Left lung (tissue), 14 donors: ENCODE data around the gene RFX8. TPM values are rescaled to one million over a fixed set of nuclear protein-coding genes. Genes with fewer than 3 reads are reported as not detected.

Source experiments
- ATAC-seq: fragments of 200-7000 bp; cut with Tn5 transposase; one replicate; pipeline ENCODE4 v1.9.1; 2020; ENCODE audit warnings: moderate library complexity
- DNase-seq, 4 donors: peaks; one replicate each; pipeline ENCODE4 v3.0.0-alpha.2; 2013 to 2020
- H3K27ac ChIP-seq, 2 donors: fragments of 200-600 bp; sonication (generic) in 1 of 2; one replicate each; pipeline versions ENCODE4 v1.5.0 to v1.8.0; 2020 to 2021
- H3K27me3 ChIP-seq, 2 donors: fragments of 200-600 bp; sonication (generic) in 1 of 2; one replicate each; pipeline versions ENCODE4 v1.5.0 to v1.8.0; 2020 to 2021
- H3K36me3 ChIP-seq, 2 donors: fragments of 200-600 bp; sonication (generic) in 1 of 2; one replicate each; pipeline versions ENCODE4 v1.5.0 to v1.8.0; 2020 to 2021
- H3K4me1 ChIP-seq, 2 donors: fragments of 200-600 bp; one replicate each; pipeline ENCODE4 v1.8.0; 2021
- H3K4me3 ChIP-seq, 2 donors: fragments of 200-600 bp; sonication (generic) in 1 of 2; one replicate each; pipeline versions ENCODE4 v1.5.0 to v1.8.0; 2020 to 2021; ENCODE audit warnings: mild to moderate bottlenecking in 1 of 2
- H3K9me3 ChIP-seq, 2 donors: fragments of 200-600 bp; sonication (generic) in 1 of 2; one replicate each; pipeline versions ENCODE4 v1.5.0 to v1.8.0; 2020 to 2021
- intact Hi-C, 2 donors: fragments of 100-400 bp; cut with DNase I; formaldehyde crosslinking; loops; one replicate each; pipeline versions ENCODE4 v1.11.2 to v1.14.2; 2022
- long read RNA-seq, 12 donors: library from polyadenylated mRNA in 2 of 12; unstranded in 2 of 12; transcript quantifications; one replicate each; pipeline ENCODE4 v2.0.0 and lab custom pipeline, GENCODE V29; 2019 to 2026
- polyA plus RNA-seq, 6 donors: library from polyadenylated mRNA; unstranded; fragments of 120-200 nt; gene quantifications; one replicate each; pipeline ENCODE4 v1.2.1, GENCODE V29; 2013; ENCODE audit not compliant: insufficient read length in 6 of 6
- total RNA-seq, 2 donors: library from RNA; stranded (reverse); fragmentation: NEBNext Ultra II Directional; extraction: Animal tissue kit (Norgen Biotek cat#: 25700); gene quantifications; one replicate each; pipeline ENCODE4 v1.2.1, GENCODE V29; 2021
- TF ChIP-seq, protein P1 (sequence below), 2 donors: fragments of 200-600 bp; sonication (generic) in 1 of 2; IDR thresholded peaks; one replicate each; pipeline versions ENCODE4 v1.5.0 to v1.8.0; 2021; ENCODE audit warnings: antibody characterized with exemption in 2 of 2
- donor health status: DM: no; HTN: yes; CAD: no.
- donor health status: DM: no; HTN: no; CAD: no.

RFX8 gene
- total RNA-seq (under 1 TPM in 1 of 2 donors, not detected in 1; 0.41 TPM), polyA plus RNA-seq (1 to 10 TPM in 5 of 6 donors, under 1 TPM in 1; 0.88 to 1.6 (median 1.3) TPM)
- long read RNA-seq, donor 1: 0 reads
- long read RNA-seq, donor 2: 0 reads
- long read RNA-seq, donor 3: 0 reads
- long read RNA-seq, donor 4: 0 reads
- long read RNA-seq, donor 5: 0 reads
- long read RNA-seq, donor 6: 0 reads
- long read RNA-seq, donor 7: 0 reads
- long read RNA-seq, donor 8: 0 reads
- long read RNA-seq, donor 9: 0 reads
- long read RNA-seq, donor 10: 0 reads
- long read RNA-seq, donor 11: 0 reads
- long read RNA-seq, donor 12: 0 reads

DNA sequence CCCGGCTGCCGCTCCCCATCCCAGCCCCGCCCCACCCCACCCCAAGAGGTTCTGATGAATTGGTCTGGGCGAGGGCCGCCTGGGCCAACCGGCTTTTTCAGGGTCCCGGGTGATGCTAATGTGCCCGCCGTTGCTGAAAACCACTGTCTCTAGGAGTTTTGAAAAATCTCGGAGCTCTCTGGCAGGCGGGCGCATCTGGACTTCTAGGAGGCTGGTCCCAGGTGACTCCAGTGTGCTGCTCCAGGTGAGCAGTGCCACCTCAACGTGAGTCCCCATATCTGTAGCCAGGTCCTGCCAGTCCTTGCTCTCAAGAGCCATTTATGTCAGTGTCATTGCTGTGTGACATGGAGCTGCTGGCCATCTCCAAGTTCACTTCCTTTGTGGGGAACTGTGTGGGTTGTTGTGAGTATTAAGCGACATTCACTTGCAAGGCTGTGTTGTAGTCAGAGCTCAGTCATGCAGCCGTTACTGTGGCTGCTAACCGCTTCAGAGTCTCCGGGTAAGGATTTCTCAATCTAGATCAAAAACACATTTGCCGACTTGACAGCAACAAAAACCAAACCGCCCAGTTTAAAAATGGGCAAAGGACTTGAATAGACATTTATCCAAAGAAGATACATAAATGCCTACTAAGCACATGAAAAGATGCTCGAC is at the start of gene RFX8:
TSS of gene RFX8 (minus strand) at position 382 of the 654 bp plus-strand sequence. CDS start 8,264 bp downstream, outside the sequence.
- H3K4me1 ChIP-seq: peaks cover 0 to 30% of the 10 kb centered on the region in 2 donors
- no peaks in the 10 kb centered on the region for H3K9me3 ChIP-seq
- peak within 1 kb of the TSS; percentile 42 to 50 for H3K4me3 ChIP-seq
- peak within 1 kb of the TSS; percentile 38 to 73 for H3K27ac ChIP-seq
- DNase-seq: peak in 2 of 4 donors; percentile 30 to 44
- peaks cover 0 to 61% of the 10 kb centered on the region in 2 donors for H3K27me3 ChIP-seq
- TF ChIP-seq, protein P1, sequence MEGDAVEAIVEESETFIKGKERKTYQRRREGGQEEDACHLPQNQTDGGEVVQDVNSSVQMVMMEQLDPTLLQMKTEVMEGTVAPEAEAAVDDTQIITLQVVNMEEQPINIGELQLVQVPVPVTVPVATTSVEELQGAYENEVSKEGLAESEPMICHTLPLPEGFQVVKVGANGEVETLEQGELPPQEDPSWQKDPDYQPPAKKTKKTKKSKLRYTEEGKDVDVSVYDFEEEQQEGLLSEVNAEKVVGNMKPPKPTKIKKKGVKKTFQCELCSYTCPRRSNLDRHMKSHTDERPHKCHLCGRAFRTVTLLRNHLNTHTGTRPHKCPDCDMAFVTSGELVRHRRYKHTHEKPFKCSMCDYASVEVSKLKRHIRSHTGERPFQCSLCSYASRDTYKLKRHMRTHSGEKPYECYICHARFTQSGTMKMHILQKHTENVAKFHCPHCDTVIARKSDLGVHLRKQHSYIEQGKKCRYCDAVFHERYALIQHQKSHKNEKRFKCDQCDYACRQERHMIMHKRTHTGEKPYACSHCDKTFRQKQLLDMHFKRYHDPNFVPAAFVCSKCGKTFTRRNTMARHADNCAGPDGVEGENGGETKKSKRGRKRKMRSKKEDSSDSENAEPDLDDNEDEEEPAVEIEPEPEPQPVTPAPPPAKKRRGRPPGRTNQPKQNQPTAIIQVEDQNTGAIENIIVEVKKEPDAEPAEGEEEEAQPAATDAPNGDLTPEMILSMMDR (IDR thresholded peaks at IDR 0.05): no peak
- H3K36me3 ChIP-seq: no peaks in the 10 kb centered on the region
- ATAC-seq: peak; percentile 79
- intact Hi-C loops: no loop called here

DNA sequence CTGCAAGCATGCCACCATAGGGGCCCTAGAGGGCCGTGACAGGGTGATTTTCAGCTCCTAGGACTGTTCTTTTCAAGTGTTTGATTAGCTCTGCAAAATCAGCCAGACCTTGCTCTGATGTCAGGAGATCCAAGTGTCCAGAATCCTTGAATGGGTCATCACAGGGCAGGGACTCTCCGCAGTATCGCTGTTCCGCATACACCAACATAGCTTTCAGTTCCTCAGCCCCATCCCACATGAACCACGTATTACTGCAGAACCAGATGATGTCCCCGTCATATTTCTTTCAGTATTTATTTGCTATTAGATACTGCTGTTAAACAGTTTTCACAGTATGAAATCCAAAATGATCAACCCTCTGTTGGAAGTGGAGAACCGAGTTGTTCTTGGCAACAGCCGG is 46.6 kb upstream of the RFX8 start:
- peaks cover 6 to 25% of the 10 kb centered on the region in 2 donors for H3K4me1 ChIP-seq
- no peak overlapping the region for H3K4me3 ChIP-seq
- DNase-seq (no peak), ATAC-seq (no peak)
- no peak overlapping the region for H3K27ac ChIP-seq
- TF ChIP-seq, protein P1 (IDR thresholded peaks at IDR 0.05): no peak
- intact Hi-C loops: loop anchor here in 1 of 2 donors (10.0 kb wide), 2 partner anchors 173 to 303 kb away; partner anchors contain the start of gene MAP4K4
- H3K36me3 ChIP-seq: no peaks in the 10 kb centered on the region
- peaks cover 0 to 2% of the 10 kb centered on the region in 2 donors for H3K9me3 ChIP-seq
- H3K27me3 ChIP-seq: no peaks in the 10 kb centered on the region

DNA sequence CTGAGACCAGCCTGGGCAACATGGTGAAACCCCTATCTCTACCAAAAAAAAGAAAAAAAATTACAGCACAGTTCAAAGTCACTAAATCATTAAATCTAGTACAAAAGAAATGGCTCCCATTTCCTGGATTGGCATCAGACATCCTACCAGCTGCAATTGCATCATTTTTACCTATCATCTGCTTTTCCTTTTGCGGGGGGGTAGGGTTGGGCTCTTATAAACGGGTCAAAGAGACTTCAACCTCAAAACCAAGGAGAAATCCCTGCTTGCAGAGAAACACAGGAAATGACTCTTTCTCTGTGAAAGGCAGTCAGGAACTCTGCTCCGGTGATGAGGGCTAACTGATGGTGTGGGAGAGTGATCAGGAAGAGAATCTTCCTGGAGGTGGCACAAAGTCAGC is 45.3 kb upstream of the RFX8 start:
- Histone ChIP-seq H3K27me3 (no peaks in the 10 kb centered on the region), H3K27ac (no peak overlapping the region), H3K4me1 (peaks cover 13 to 24% of the 10 kb centered on the region in 2 donors), H3K4me3 (no peak overlapping the region), H3K36me3 (no peaks in the 10 kb centered on the region), H3K9me3 (peaks cover 0 to 2% of the 10 kb centered on the region in 2 donors)
- ATAC-seq: no peak
- no peak for DNase-seq
- intact Hi-C loops: loop anchor here in 1 of 2 donors (10.0 kb wide), 2 partner anchors 175 to 305 kb away; partner anchors contain the start of gene MAP4K4
- TF ChIP-seq, protein P1 (IDR thresholded peaks at IDR 0.05): no peak

DNA sequence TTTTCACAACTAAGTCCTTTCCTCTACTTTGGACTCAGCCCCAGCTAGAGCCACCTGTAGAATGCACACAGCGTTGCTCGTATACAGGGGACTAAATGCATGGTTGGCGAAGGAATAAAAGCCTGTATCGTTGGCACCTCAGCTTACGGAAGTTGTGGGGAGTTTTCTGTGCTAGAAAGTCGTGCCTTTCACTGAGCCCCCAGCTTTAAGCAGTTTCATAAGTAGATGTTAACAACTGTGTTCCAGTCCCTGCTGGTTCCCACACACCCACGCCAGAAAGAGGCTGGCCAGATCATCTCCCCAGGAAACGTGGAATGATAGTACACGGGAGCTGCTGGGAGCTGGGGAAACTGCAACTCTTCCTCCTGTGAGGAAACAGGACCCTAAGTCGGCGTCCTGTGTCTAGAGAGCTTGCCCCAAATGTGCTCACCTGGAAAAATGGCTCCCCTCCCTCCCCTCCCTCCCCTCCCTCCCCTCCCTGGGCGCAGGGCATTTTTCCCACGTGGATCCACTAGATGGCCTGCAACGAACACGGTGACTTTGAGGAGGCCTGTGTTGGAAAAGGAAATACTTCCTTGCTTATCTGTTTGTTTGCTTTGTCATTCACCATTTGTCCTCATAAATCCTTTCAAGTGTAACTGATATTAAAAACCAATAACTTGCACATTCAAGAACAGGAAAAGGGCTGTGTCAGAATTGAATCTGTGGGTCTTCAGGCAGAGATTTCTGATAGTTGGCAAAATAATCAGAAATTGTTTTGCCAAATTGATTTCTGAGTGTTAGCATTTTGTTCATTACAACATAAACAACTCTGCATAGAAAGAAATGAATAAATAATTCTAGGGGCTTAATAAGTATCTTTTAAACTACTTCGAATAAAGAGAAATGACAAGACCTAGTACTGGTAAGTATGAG is 43.9 kb upstream of the RFX8 start:
- ATAC-seq (peak; percentile 77), DNase-seq (peak in 1 of 4 donors; percentile 69)
- intact Hi-C loops: no loop called here
- H3K27ac ChIP-seq: no peak overlapping the region
- TF ChIP-seq, protein P1 (IDR thresholded peaks at IDR 0.05): no peak
- H3K9me3 ChIP-seq: peaks cover 0 to 2% of the 10 kb centered on the region in 2 donors
- no peaks in the 10 kb centered on the region for H3K27me3 ChIP-seq
- no peaks in the 10 kb centered on the region for H3K36me3 ChIP-seq
- no peak overlapping the region for H3K4me3 ChIP-seq
- peaks cover 15 to 17% of the 10 kb centered on the region in 2 donors for H3K4me1 ChIP-seq
